ENCODE data around the gene WWOX. TPM values are rescaled to one million over a fixed set of nuclear protein-coding genes. Genes with fewer than 3 reads are reported as not detected.

The WWOX gene
- total RNA-seq, 1 donor from 2014 or later = 13.1 TPM

DNA sequence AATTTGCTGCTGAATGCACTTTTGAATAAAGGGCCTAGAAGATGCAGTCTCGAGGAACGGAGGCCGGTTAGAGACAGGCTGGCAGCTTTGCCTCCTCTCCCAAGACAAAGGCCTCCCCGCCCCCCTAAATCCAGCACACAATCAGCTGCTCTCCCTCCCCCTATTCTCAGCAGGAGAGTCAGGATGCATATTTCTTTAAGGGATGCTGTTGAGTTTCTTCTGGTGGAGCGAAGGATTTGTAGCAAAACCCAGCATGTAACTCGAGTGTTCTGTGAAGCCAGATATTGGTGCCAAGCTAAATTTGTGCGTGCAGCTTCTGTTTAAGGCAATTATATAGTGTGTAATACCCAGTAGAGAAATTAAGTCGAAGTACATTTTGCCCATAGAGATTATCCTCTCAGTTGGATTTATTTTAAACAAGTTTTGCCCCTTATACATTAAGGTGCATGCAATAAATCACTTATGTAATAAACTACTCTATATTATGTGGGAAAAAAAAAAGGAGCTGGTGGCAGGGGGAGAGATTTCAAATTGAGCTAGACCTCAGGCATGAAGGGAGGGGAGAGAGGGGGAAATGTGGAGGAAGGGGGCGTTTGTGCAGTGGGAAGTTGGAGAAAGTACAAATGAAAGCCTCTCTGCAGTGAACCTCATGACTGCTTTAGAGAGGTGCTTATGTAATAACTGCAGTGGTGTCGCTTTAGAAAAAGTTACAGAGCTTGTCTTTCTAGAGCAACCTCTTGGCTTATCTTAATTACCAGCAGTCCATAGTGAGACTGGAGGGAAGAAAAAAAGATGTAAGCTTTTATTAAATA, 901.9 kb downstream of the WWOX start:
- intact Hi-C loops (cut with DNase I) = no loop called here
- ATAC-seq (no peak), DNase-seq (ENCODE audit: missing footprints) (no peak)

GRCh38 chr16:79003026-79003609, 903.7 kb downstream of the WWOX start:
- no peak for ATAC-seq
- intact Hi-C loops (cut with DNase I) = no loop called here
- no peak for DNase-seq (ENCODE audit: missing footprints)

GRCh38 chr16:79004309-79004708, 904.9 kb downstream of the WWOX start:
- ATAC-seq = no peak
- intact Hi-C loops (cut with DNase I) = no loop called here
- DNase-seq (ENCODE audit: missing footprints) = no peak

DNA sequence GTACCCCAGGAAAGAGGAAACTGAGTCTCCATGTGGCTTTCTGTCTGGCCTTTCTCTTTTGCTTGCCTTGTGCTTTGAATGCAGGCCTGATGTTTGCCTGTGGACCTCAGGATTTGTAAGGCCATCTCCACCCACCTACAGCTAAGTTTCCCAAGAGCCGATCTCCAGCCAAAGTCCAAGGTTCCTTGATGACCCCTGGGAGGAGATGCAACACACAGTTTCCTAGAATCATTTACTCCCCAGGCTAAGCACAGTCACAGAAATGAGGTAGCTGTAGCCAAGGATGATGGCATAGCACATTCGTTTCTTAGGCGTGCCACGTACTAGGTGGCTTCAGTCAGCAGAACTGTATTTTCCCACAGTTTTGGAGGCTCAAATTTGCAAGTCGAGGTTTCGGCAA, 905.6 kb downstream of the WWOX start:
- DNase-seq (ENCODE audit: missing footprints) = no peak
- intact Hi-C loops (cut with DNase I) = no loop called here
- no peak for ATAC-seq

GRCh38 chr16:79006206-79006605, 906.8 kb downstream of the WWOX start:
- DNase-seq (ENCODE audit: missing footprints) = no peak
- intact Hi-C loops (cut with DNase I) = no loop called here
- ATAC-seq = no peak

GRCh38 chr16:79006765-79007164, 907.3 kb downstream of the WWOX start:
- ATAC-seq (no peak), DNase-seq (ENCODE audit: missing footprints) (no peak)
- intact Hi-C loops (cut with DNase I) = no loop called here

GRCh38 chr16:79007614-79008013, 908.2 kb downstream of the WWOX start:
- ATAC-seq = no peak
- DNase-seq (ENCODE audit: missing footprints) = no peak

GRCh38 chr16:79008036-79008868, 908.8 kb downstream of the WWOX start:
- DNase-seq (ENCODE audit: missing footprints) = no peak
- no peak for ATAC-seq
- intact Hi-C loops (cut with DNase I) = no loop called here

More at GRCh38 chr16:79007614-79008013, 908.2 kb downstream of the WWOX start:
- intact Hi-C loops (cut with DNase I) = no loop called here

GRCh38 chr16:79008869-79009179, 909.4 kb downstream of the WWOX start:
- ATAC-seq (no peak), DNase-seq (ENCODE audit: missing footprints) (no peak)
- intact Hi-C loops (cut with DNase I) = no loop called here

- ATAC-seq = no peak
- intact Hi-C loops (cut with DNase I) = no loop called here
These were observed 910.4 kb downstream of the WWOX start for GRCh38 chr16:79009896-79010295.

DNA sequence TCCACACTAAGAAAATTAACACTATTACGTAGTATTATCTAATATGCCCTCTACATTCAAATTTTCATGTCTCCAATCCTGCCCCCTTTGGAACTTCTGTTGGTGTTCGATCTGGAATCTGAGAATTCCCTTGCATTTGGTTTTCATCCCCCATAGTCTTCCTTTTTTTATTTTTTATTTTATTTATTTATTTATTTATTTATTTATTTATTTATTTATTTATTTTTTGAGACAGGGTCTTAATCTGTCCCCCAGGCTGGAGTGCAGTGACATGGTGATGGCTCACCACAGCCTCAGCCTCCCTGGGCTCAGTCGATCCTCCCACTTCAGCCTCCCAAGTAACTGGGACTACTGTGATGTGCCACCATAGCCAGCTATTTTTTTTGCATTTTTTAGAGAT, 911.8 kb downstream of the WWOX start:
- intact Hi-C loops (cut with DNase I) = no loop called here
- ATAC-seq (no peak), DNase-seq (ENCODE audit: missing footprints) (no peak)

More at GRCh38 chr16:79009896-79010295, 910.4 kb downstream of the WWOX start:
- DNase-seq (ENCODE audit: missing footprints) = no peak

DNA sequence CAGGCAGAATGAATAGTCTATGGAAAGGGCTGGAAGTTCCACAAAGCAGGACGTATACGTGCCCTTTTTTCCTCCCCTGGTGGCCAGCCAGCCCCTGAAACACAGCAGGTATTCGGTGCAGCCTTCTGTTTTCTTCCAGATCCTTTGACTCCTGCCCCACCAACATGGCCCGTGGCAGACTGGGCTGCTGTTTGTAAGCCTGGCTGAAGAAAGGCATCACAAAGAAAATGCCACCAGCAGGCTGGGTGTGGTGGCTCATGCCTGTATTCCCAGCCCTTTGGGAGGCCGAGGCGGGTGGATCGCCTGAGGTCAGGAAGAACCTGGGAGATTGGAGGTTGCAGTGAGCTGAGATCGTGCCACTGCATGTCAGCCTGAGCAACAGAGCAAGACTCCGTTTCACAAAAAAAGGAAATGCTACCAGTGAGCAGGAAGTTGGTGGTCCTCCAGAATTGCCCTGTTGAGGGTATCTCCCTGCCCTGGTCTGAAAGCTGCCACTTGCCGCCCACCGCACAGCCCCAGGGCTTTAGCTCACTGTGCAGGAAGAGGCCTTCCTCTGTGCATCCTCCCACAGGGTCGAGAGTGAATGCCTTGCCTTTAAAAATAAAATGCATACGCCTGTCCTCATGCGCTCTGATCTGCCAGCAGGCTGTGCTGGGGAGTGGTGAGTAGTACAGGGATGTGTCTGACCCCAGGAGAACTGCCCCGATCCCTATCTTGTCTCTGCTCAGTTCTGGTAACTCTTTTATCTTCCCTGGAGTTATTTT, 913.4 kb downstream of the WWOX start:
- intact Hi-C loops (cut with DNase I) = no loop called here
- ATAC-seq (no peak), DNase-seq (ENCODE audit: missing footprints) (no peak)

GRCh38 chr16:79013930-79014660, 914.6 kb downstream of the WWOX start:
- ATAC-seq (no peak), DNase-seq (ENCODE audit: missing footprints) (no peak)
- intact Hi-C loops (cut with DNase I) = no loop called here

DNA sequence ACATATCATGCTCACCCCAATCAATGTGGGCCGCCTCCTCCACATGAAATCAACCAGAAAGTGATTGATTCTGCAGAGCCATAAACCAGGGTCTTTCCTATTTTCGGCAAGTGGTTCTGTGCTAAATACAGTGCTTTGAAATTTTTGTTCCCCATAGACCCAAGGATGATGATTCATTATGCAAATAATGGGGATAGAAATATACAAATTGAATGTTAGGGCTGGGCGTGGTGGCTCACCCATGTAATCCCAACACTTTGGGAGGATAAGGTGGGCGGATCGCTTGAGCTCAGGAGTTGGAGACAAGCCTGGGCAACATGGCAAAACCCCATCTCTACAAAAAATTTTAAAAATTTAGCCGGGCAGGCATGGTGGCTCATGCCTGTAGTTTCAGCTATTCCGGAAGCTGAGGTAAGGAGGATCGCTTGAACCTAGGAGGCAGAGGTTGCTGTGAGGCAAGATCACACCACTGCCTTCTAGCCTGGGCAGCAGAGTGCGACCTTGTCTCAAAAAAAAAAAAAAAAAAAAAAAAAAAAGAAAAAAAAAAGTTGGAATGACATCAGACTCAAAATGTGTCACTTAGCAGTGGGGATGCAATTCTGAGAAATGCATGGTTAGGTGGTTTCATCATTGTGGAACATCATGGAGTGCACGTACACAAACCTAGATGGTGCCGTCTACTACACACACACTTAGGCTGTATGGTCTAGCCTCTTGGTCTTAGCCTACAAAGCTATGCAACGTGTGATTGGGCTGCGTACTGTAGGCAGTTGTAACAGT, 919.4 kb downstream of the WWOX start:
- intact Hi-C loops (cut with DNase I) = no loop called here
- ATAC-seq = no peak
- DNase-seq (ENCODE audit: missing footprints) = no peak

DNA sequence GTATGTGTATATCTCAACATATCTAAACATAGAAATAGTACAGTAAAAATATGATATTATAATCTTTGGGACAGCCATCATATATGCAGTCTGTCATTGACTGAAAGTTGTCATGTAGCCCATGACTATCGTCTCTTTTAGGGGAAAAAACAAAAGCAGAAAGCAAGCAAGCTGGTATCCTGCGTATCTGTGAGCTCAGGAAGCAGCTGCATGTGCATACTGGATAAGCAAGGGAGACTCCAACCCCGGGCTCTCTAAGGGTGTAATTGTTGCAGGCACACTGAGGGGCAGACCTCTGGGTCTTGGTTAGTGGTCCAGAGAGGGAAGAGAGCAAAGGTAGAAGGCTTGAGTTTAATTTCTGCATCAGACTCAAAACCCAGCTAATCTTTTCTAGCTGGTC, 920.0 kb downstream of the WWOX start:
- intact Hi-C loops (cut with DNase I) = no loop called here
- ATAC-seq (no peak), DNase-seq (ENCODE audit: missing footprints) (no peak)

- DNase-seq (ENCODE audit: missing footprints) = no peak
- intact Hi-C loops (cut with DNase I) = no loop called here
- no peak for ATAC-seq
These were observed 922.7 kb downstream of the WWOX start for GRCh38 chr16:79021991-79022630.

- DNase-seq (ENCODE audit: missing footprints) (no peak), ATAC-seq (no peak)
- intact Hi-C loops (cut with DNase I) = no loop called here
These were observed 926.7 kb downstream of the WWOX start for GRCh38 chr16:79026117-79026516.

Measured in Right ventricle myocardium inferior (tissue), 1 donor.